Duodenal mucosa (tissue), 2 donors: Measurements from ENCODE around the gene PHYHD1.
A peak's percentile ranks its signal among the peaks of the same experiment; 100 is the strongest.
"Not testable (repeated sequence)": the region's sequence is repeated elsewhere in the genome, so short reads cannot be mapped to it uniquely, and the experiment has no call there.

Experiments used
- H3K27ac ChIP-seq: one replicate; pipeline ENCODE4 v1.7.0; 2013; ENCODE audit warnings: low read depth, low read length
- H3K27me3 ChIP-seq, 2 donors: one replicate each; pipeline ENCODE4 v1.7.0; 2013; ENCODE audit warnings: low read length in 2 of 2, control low read depth in 1 of 2; ENCODE audit not compliant: insufficient read depth in 2 of 2, control insufficient read depth in 1 of 2
- H3K36me3 ChIP-seq, 2 donors: one replicate each; pipeline ENCODE4 v1.7.0; 2013; ENCODE audit warnings: low read length in 2 of 2, control low read depth in 1 of 2; ENCODE audit not compliant: insufficient read depth in 2 of 2, control insufficient read depth in 1 of 2
- H3K4me1 ChIP-seq, 2 donors: one replicate each; pipeline ENCODE4 v1.7.0; 2013; ENCODE audit warnings: low read length in 2 of 2, control low read depth in 1 of 2; ENCODE audit not compliant: insufficient read depth in 2 of 2, control insufficient read depth in 1 of 2
- H3K4me3 ChIP-seq, 2 donors: one replicate each; pipeline ENCODE4 v1.7.0; 2013; ENCODE audit warnings: low read length in 2 of 2, low read depth in 1 of 2
- H3K9ac ChIP-seq, 2 donors: one replicate each; pipeline ENCODE4 v1.7.0; 2013; ENCODE audit warnings: low read length in 2 of 2, low read depth in 1 of 2
- H3K9me3 ChIP-seq, 2 donors: one replicate each; pipeline ENCODE4 v1.7.0; 2013; ENCODE audit warnings: low read length in 2 of 2, control low read depth in 1 of 2; ENCODE audit not compliant: control insufficient read depth in 1 of 2

Gene PHYHD1

GRCh38 chr9:128940946-128941755 is 20.4 kb downstream of the PHYHD1 start:
- Histone ChIP-seq H3K27me3 (no peaks in the 10 kb centered on the region), H3K4me3 (no peak overlapping the region), H3K27ac (no peak overlapping the region), H3K9me3 (no peaks in the 10 kb centered on the region), H3K36me3 (peaks cover 0 to 6% of the 10 kb centered on the region in 2 donors), H3K9ac (no peak overlapping the region), H3K4me1 (peaks cover 0 to 7% of the 10 kb centered on the region in 2 donors)

- peaks cover 8 to 15% of the 10 kb centered on the region in 2 donors for H3K4me1 ChIP-seq
- peaks cover 0 to 6% of the 10 kb centered on the region in 2 donors for H3K36me3 ChIP-seq
- no peak overlapping the region for H3K4me3 ChIP-seq
- no peaks in the 10 kb centered on the region for H3K9me3 ChIP-seq
- no peaks in the 10 kb centered on the region for H3K27me3 ChIP-seq
- no peak overlapping the region for H3K9ac ChIP-seq
- no peak overlapping the region for H3K27ac ChIP-seq
Observed at GRCh38 chr9:128943832-128944620, 23.2 kb downstream of the PHYHD1 start.

- H3K4me3 ChIP-seq, H3K36me3 ChIP-seq, H3K9me3 ChIP-seq, H3K9ac ChIP-seq, H3K27ac ChIP-seq, H3K27me3 ChIP-seq: not testable (repeated sequence)
- peaks cover 8 to 15% of the 10 kb centered on the region in 2 donors for H3K4me1 ChIP-seq
Observed at GRCh38 chr9:128944966-128945365, 24.2 kb downstream of the PHYHD1 start.

GRCh38 chr9:128945798-128946501 is 25.2 kb downstream of the PHYHD1 start:
- Histone ChIP-seq H3K9ac (no peak overlapping the region), H3K9me3 (no peaks in the 10 kb centered on the region), H3K27me3 (no peaks in the 10 kb centered on the region), H3K4me1 (peaks cover 8 to 15% of the 10 kb centered on the region in 2 donors), H3K4me3 (peak overlapping the region in 1 of 2 donors; percentile 96), H3K27ac (no peak overlapping the region), H3K36me3 (peaks cover 0 to 10% of the 10 kb centered on the region in 2 donors)

GRCh38 chr9:128946571-128947276 is 25.9 kb downstream of the PHYHD1 start:
- Histone ChIP-seq H3K36me3 (peaks cover 0 to 10% of the 10 kb centered on the region in 2 donors), H3K4me1 (peaks cover 8 to 13% of the 10 kb centered on the region in 2 donors), H3K9ac (peak overlapping the region; percentile 84 to 95), H3K9me3 (no peaks in the 10 kb centered on the region), H3K27ac (no peak overlapping the region), H3K27me3 (no peaks in the 10 kb centered on the region), H3K4me3 (peak overlapping the region; percentile 96)

GRCh38 chr9:128947277-128947526 is 26.4 kb downstream of the PHYHD1 start:
- Histone ChIP-seq H3K9me3 (no peaks in the 10 kb centered on the region), H3K4me1 (peaks cover 8 to 13% of the 10 kb centered on the region in 2 donors), H3K27me3 (no peaks in the 10 kb centered on the region), H3K36me3 (peaks cover 0 to 10% of the 10 kb centered on the region in 2 donors), H3K4me3 (peak overlapping the region; percentile 96), H3K9ac (peak overlapping the region; percentile 84 to 95), H3K27ac (peak overlapping the region; percentile 62)

GRCh38 chr9:128947527-128948301 is 26.9 kb downstream of the PHYHD1 start, which contains the start of the genes DOLK and NUP188:
Gene DOLK, minus strand, starts transcription at chr9:128947603. Its CDS starts 300 bp downstream, at chr9:128947303.
Gene NUP188, plus strand, starts transcription at chr9:128947699. Its CDS starts 21 bp downstream, at chr9:128947720.
- H3K9ac ChIP-seq = peak within 1 kb of the TSS; percentile 84 to 95
- H3K27me3 ChIP-seq = no peaks in the 10 kb centered on the region
- H3K4me1 ChIP-seq = peaks cover 8 to 13% of the 10 kb centered on the region in 2 donors
- H3K4me3 ChIP-seq = peak within 1 kb of the TSS; percentile 96
- no peaks in the 10 kb centered on the region for H3K9me3 ChIP-seq
- peak within 1 kb of the TSS; percentile 89 for H3K27ac ChIP-seq
- peaks cover 0 to 10% of the 10 kb centered on the region in 2 donors for H3K36me3 ChIP-seq

- H3K4me3 ChIP-seq, H3K9me3 ChIP-seq, H3K27me3 ChIP-seq, H3K27ac ChIP-seq, H3K4me1 ChIP-seq, H3K9ac ChIP-seq: not testable (repeated sequence)
- peaks cover 9 to 35% of the 10 kb centered on the region in 2 donors for H3K36me3 ChIP-seq
Observed at GRCh38 chr9:128961403-128961802, 40.6 kb downstream of the PHYHD1 start.

- no peak overlapping the region for H3K27ac ChIP-seq
- no peaks in the 10 kb centered on the region for H3K4me1 ChIP-seq
- H3K4me3 ChIP-seq = no peak overlapping the region
- H3K9ac ChIP-seq = no peak overlapping the region
- H3K27me3 ChIP-seq = no peaks in the 10 kb centered on the region
- H3K36me3 ChIP-seq = peaks cover 27 to 53% of the 10 kb centered on the region in 2 donors
- H3K9me3 ChIP-seq = no peaks in the 10 kb centered on the region
Observed at GRCh38 chr9:128969491-128969890, 48.7 kb downstream of the PHYHD1 start.
